Ascending aorta (tissue), 2 donors: ENCODE measurements around the gene MLLT6. TPM values are rescaled to one million over a fixed set of nuclear protein-coding genes. Genes with fewer than 3 reads are reported as not detected.

Experiments used
- DNase-seq, 2 donors: peaks; one replicate each; pipeline ENCODE4 v3.0.0-alpha.2; 2019; ENCODE audit warnings: low spot score in 2 of 2
- H3K27ac ChIP-seq, 2 donors: fragments of 200-600 bp; sonication (generic); one replicate each; pipeline ENCODE4 v1.5.1; 2016 to 2017; ENCODE audit warnings: mild to moderate bottlenecking in 1 of 2
- H3K27me3 ChIP-seq: fragments of 200-600 bp; sonication (generic); one replicate; pipeline ENCODE4 v1.5.1; 2017
- H3K36me3 ChIP-seq, 2 donors: fragments of 200-600 bp; sonication (generic); one replicate each; pipeline ENCODE4 v1.5.1; 2016
- H3K4me1 ChIP-seq, 2 donors: fragments of 200-600 bp; sonication (generic); one replicate each; pipeline ENCODE4 v1.5.1; 2016 to 2017; ENCODE audit warnings: mild to moderate bottlenecking in 1 of 2
- H3K4me3 ChIP-seq, 2 donors: fragments of 200-600 bp; sonication (generic); one replicate each; pipeline ENCODE4 v1.5.1; 2016 to 2017; ENCODE audit warnings: mild to moderate bottlenecking in 1 of 2
- H3K9me3 ChIP-seq, 2 donors: fragments of 200-600 bp; sonication (generic); one replicate each; pipeline ENCODE4 v1.5.1; 2016
- CTCF ChIP-seq, 3 experiments: fragments of 200-600 bp in 2 of 3; fragments of 450-650 bp in 1 of 3; sonication (generic) in 2 of 3; IDR thresholded peaks; one replicate each; pipeline ENCODE4 v1.5.1; 2016 to 2019; ENCODE audit warnings: antibody characterized with exemption in 3 of 3, mild to moderate bottlenecking in 1 of 3, moderate library complexity in 1 of 3
- intact Hi-C: fragments of 100-400 bp; cut with DNase I; formaldehyde crosslinking; loops from one replicate; pipeline ENCODE4 v1.15.1; 2023
- total RNA-seq: library from RNA; depleted of rRNA; stranded (reverse); fragments of >200 nt; gene quantifications from one replicate; pipeline ENCODE4 v1.1.0, GENCODE V29; 2016

Gene MLLT6
- total RNA-seq, 1 donor from 2014 or later = 100 TPM

GRCh38 chr17:38733982-38734973, 29.2 kb downstream of the MLLT6 start:
- H3K9me3 ChIP-seq = no peaks in the 10 kb centered on the region
- intact Hi-C loops = loop anchor here (5.0 kb wide), 1 partner anchor 57 kb away; no protein-coding TSS in a partner anchor
- DNase-seq = no peak
- H3K27ac ChIP-seq = peak overlapping the region; percentile 19 to 36
- H3K36me3 ChIP-seq = peaks cover 19 to 49% of the 10 kb centered on the region in 2 donors
- no peaks in the 10 kb centered on the region for H3K27me3 ChIP-seq
- H3K4me3 ChIP-seq = no peak overlapping the region
- peak in 1 of 3 experiments; percentile 7 for TF ChIP-seq CTCF (IDR thresholded peaks at IDR 0.05)
- H3K4me1 ChIP-seq = peaks cover 5 to 21% of the 10 kb centered on the region in 2 donors

- Histone ChIP-seq H3K27ac (peak overlapping the region in 1 of 2 donors; percentile 36), H3K4me1 (peaks cover 5 to 17% of the 10 kb centered on the region in 2 donors)
Observed at GRCh38 chr17:38735161-38735997, 30.3 kb downstream of the MLLT6 start.

GRCh38 chr17:38738007-38738662, 33.1 kb downstream of the MLLT6 start:
- TF ChIP-seq CTCF (IDR thresholded peaks at IDR 0.05) = no peak
- H3K4me1 ChIP-seq = peaks cover 0 to 18% of the 10 kb centered on the region in 2 donors
- H3K36me3 ChIP-seq = peaks cover 21 to 54% of the 10 kb centered on the region in 2 donors
- no peaks in the 10 kb centered on the region for H3K27me3 ChIP-seq
- H3K4me3 ChIP-seq = no peak overlapping the region
- no peak overlapping the region for H3K27ac ChIP-seq
- intact Hi-C loops = no loop called here
- no peaks in the 10 kb centered on the region for H3K9me3 ChIP-seq
- no peak for DNase-seq

More at GRCh38 chr17:38735161-38735997, 30.3 kb downstream of the MLLT6 start:
- DNase-seq = peak in 1 of 2 donors; percentile 81
- Histone ChIP-seq H3K27me3 (no peaks in the 10 kb centered on the region), H3K9me3 (no peaks in the 10 kb centered on the region), H3K4me3 (no peak overlapping the region), H3K36me3 (peaks cover 21 to 57% of the 10 kb centered on the region in 2 donors)
- TF ChIP-seq CTCF (IDR thresholded peaks at IDR 0.05) = peak; percentile 92 to 97 (median 94)
- intact Hi-C loops = no loop called here

GRCh38 chr17:38738686-38739085, 33.6 kb downstream of the MLLT6 start:
- Histone ChIP-seq H3K27me3 (no peaks in the 10 kb centered on the region), H3K27ac (no peak overlapping the region), H3K36me3 (peaks cover 21 to 49% of the 10 kb centered on the region in 2 donors), H3K4me1 (peaks cover 0 to 22% of the 10 kb centered on the region in 2 donors), H3K4me3 (no peak overlapping the region), H3K9me3 (no peaks in the 10 kb centered on the region)
- no peak for TF ChIP-seq CTCF (IDR thresholded peaks at IDR 0.05)
- intact Hi-C loops = no loop called here
- DNase-seq = no peak

- intact Hi-C loops = no loop called here
- H3K4me1 ChIP-seq = peaks cover 0 to 22% of the 10 kb centered on the region in 2 donors
- no peaks in the 10 kb centered on the region for H3K27me3 ChIP-seq
- no peak overlapping the region for H3K27ac ChIP-seq
- no peak for DNase-seq
- TF ChIP-seq CTCF (IDR thresholded peaks at IDR 0.05) = no peak
- no peaks in the 10 kb centered on the region for H3K9me3 ChIP-seq
- peaks cover 21 to 43% of the 10 kb centered on the region in 2 donors for H3K36me3 ChIP-seq
- H3K4me3 ChIP-seq = no peak overlapping the region
Observed at GRCh38 chr17:38739305-38739704, 34.2 kb downstream of the MLLT6 start.
